HG03558 (cell line): ENCODE results near the gene IGF2R.
"Not testable (repeated sequence)": the region's sequence is repeated elsewhere in the genome, so short reads cannot be mapped to it uniquely, and the experiment has no call there.

Experiments used
- ATAC-seq: cut with Tn5 transposase; IDR thresholded peaks from one replicate; pipeline ENCODE4 v1.9.1; 2021; ENCODE audit warnings: moderate number of reproducible peaks; ENCODE audit not compliant: unreplicated experiment; ENCODE audit errors: extremely low read depth

IGF2R gene

GRCh38 chr6:160088069-160088783 is 119.3 kb downstream of the IGF2R start:
- no peak for ATAC-seq

GRCh38 chr6:160088784-160089533 is 120.1 kb downstream of the IGF2R start:
- ATAC-seq: no peak

GRCh38 chr6:160089534-160089897 is 120.6 kb downstream of the IGF2R start:
- ATAC-seq: no peak

GRCh38 chr6:160090442-160091239 is 121.8 kb downstream of the IGF2R start:
- ATAC-seq: not testable (repeated sequence)

- ATAC-seq: not testable (repeated sequence)
These were observed 123.3 kb downstream of the IGF2R start for GRCh38 chr6:160092176-160092575.

GRCh38 chr6:160092602-160093001 is 123.7 kb downstream of the IGF2R start:
- ATAC-seq: no peak

- ATAC-seq: no peak
These were observed 124.2 kb downstream of the IGF2R start for GRCh38 chr6:160093061-160093460.

- no peak for ATAC-seq
These were observed 125.1 kb downstream of the IGF2R start for GRCh38 chr6:160093946-160094345.

- ATAC-seq: no peak
These were observed 126.4 kb downstream of the IGF2R start for GRCh38 chr6:160095146-160095845.

- no peak for ATAC-seq
These were observed 132.7 kb downstream of the IGF2R start for GRCh38 chr6:160101277-160102205.

- ATAC-seq: no peak
These were observed 133.5 kb downstream of the IGF2R start for GRCh38 chr6:160102399-160102798.

- no peak for ATAC-seq
These were observed 134.3 kb downstream of the IGF2R start for GRCh38 chr6:160102956-160103824.

GRCh38 chr6:160103825-160104100 is 134.9 kb downstream of the IGF2R start:
- ATAC-seq: no peak

- no peak for ATAC-seq
These were observed 136.1 kb downstream of the IGF2R start for GRCh38 chr6:160104821-160105517.

- ATAC-seq: no peak
These were observed 137.1 kb downstream of the IGF2R start for GRCh38 chr6:160106010-160106409.

- ATAC-seq: no peak
These were observed 137.8 kb downstream of the IGF2R start for GRCh38 chr6:160106701-160107100.

GRCh38 chr6:160108077-160108476 is 139.2 kb downstream of the IGF2R start:
- no peak for ATAC-seq

- ATAC-seq: no peak
These were observed 141.8 kb downstream of the IGF2R start for GRCh38 chr6:160110586-160111123.
